ENCODE measurements around the gene KRTAP29-1. TPM values are rescaled to one million over a fixed set of nuclear protein-coding genes. Genes with fewer than 3 reads are reported as not detected.

KRTAP29-1 gene
- total RNA-seq, 1 donor from 2014 or later, result not detected

GRCh38 chr17:41345992-41346391 is 43.3 kb upstream of the KRTAP29-1 start:
- intact Hi-C loops (cut with DNase I), result no loop called here
- Histone ChIP-seq H3K27me3 (ENCODE audit: low read depth) (no peaks in the 10 kb centered on the region), H3K9me3 (no peaks in the 10 kb centered on the region), H3K27ac (no peak overlapping the region), H3K4me3 (no peak overlapping the region), H3K36me3 (no peaks in the 10 kb centered on the region), H3K4me1 (no peaks in the 10 kb centered on the region)
- no peak for TF ChIP-seq CTCF (IDR thresholded peaks at IDR 0.05)
- DNase-seq (no peak), ATAC-seq (no peak)

GRCh38 chr17:41343029-41343428 is 40.4 kb upstream of the KRTAP29-1 start:
- H3K27ac ChIP-seq, result no peak overlapping the region

GRCh38 chr17:41340934-41341861 is 38.5 kb upstream of the KRTAP29-1 start:
- Histone ChIP-seq H3K9me3 (no peaks in the 10 kb centered on the region), H3K27ac (no peak overlapping the region), H3K27me3 (ENCODE audit: low read depth) (no peaks in the 10 kb centered on the region), H3K36me3 (no peaks in the 10 kb centered on the region), H3K4me3 (no peak overlapping the region), H3K4me1 (peaks cover 25% of the 10 kb centered on the region)
- no peak for ATAC-seq
- intact Hi-C loops (cut with DNase I), result no loop called here
- no peak for DNase-seq
- TF ChIP-seq CTCF (IDR thresholded peaks at IDR 0.05), result no peak

More at GRCh38 chr17:41343029-41343428, 40.4 kb upstream of the KRTAP29-1 start:
- ATAC-seq (no peak), DNase-seq (no peak)
- Histone ChIP-seq H3K4me3 (no peak overlapping the region), H3K4me1 (peaks cover 25% of the 10 kb centered on the region), H3K27me3 (ENCODE audit: low read depth) (no peaks in the 10 kb centered on the region), H3K36me3 (no peaks in the 10 kb centered on the region), H3K9me3 (no peaks in the 10 kb centered on the region)
- TF ChIP-seq CTCF (IDR thresholded peaks at IDR 0.05), result no peak
- intact Hi-C loops (cut with DNase I), result no loop called here

GRCh38 chr17:41340494-41340893 is 37.8 kb upstream of the KRTAP29-1 start:
- ATAC-seq (peak in 1 of 2 donors; percentile 51), DNase-seq (no peak)

GRCh38 chr17:41339571-41340172 is 37.0 kb upstream of the KRTAP29-1 start:
- DNase-seq, result no peak
- H3K9me3 ChIP-seq, result no peaks in the 10 kb centered on the region
- no peaks in the 10 kb centered on the region for H3K36me3 ChIP-seq
- ATAC-seq, result no peak
- no peaks in the 10 kb centered on the region for H3K27me3 ChIP-seq (ENCODE audit: low read depth)
- peaks cover 25% of the 10 kb centered on the region for H3K4me1 ChIP-seq
- peak overlapping the region; percentile 61 for H3K27ac ChIP-seq
- H3K4me3 ChIP-seq, result no peak overlapping the region
- intact Hi-C loops (cut with DNase I), result no loop called here
- TF ChIP-seq CTCF (IDR thresholded peaks at IDR 0.05), result no peak

More at GRCh38 chr17:41340494-41340893, 37.8 kb upstream of the KRTAP29-1 start:
- no peak overlapping the region for H3K4me3 ChIP-seq
- H3K27me3 ChIP-seq (ENCODE audit: low read depth), result no peaks in the 10 kb centered on the region
- H3K9me3 ChIP-seq, result no peaks in the 10 kb centered on the region
- intact Hi-C loops (cut with DNase I), result no loop called here
- no peaks in the 10 kb centered on the region for H3K36me3 ChIP-seq
- no peak for TF ChIP-seq CTCF (IDR thresholded peaks at IDR 0.05)
- H3K4me1 ChIP-seq, result peaks cover 25% of the 10 kb centered on the region
- H3K27ac ChIP-seq, result no peak overlapping the region
